C4-2B (cell line): ENCODE results near the gene YIPF1.

Source experiments
- ZFX ChIP-seq: fragments of 450-650 bp; IDR thresholded peaks from 2 replicates; pipeline ENCODE4 v1.6.1; 2017
- TF ChIP-seq, protein P1 (sequence below): fragments of 450-650 bp; conservative IDR thresholded peaks from 2 replicates; pipeline ENCODE4 v1.5.1; 2017; ENCODE audit warnings: mild to moderate bottlenecking

DNA sequence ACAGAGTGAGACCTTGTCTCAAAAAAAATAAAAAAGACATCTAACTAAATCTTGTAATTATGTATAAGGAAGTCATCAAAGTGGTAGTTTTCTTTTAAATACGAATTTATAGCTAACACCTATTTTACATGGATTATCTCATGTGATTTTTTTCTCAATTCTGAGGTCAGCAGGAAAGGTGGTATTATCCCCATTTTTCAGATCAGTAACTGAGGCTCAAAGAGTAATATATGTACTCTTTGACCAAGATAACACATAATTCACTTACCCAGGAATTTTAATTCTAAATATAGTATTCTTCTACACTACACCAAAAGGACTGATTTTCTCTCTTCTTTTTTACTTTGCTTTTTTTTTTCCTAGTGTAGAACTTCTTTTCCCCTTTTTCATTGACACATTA, 46.8 kb upstream of the YIPF1 start:
- TF ChIP-seq, protein P1, sequence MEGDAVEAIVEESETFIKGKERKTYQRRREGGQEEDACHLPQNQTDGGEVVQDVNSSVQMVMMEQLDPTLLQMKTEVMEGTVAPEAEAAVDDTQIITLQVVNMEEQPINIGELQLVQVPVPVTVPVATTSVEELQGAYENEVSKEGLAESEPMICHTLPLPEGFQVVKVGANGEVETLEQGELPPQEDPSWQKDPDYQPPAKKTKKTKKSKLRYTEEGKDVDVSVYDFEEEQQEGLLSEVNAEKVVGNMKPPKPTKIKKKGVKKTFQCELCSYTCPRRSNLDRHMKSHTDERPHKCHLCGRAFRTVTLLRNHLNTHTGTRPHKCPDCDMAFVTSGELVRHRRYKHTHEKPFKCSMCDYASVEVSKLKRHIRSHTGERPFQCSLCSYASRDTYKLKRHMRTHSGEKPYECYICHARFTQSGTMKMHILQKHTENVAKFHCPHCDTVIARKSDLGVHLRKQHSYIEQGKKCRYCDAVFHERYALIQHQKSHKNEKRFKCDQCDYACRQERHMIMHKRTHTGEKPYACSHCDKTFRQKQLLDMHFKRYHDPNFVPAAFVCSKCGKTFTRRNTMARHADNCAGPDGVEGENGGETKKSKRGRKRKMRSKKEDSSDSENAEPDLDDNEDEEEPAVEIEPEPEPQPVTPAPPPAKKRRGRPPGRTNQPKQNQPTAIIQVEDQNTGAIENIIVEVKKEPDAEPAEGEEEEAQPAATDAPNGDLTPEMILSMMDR: no peak
- no peak for TF ChIP-seq ZFX
